ENCODE data around the gene DRG2. TPM values are rescaled to one million over a fixed set of nuclear protein-coding genes. Genes with fewer than 3 reads are reported as not detected.

The DRG2 gene
- total RNA-seq (2012; rRNA removed) (35.6 and 43.6 TPM in 2 replicates), polyA plus RNA-seq (2012; rRNA removed) (41.3 and 45.1 TPM in 2 replicates), Bru-seq, nascent RNA (percentile 70 among the genes with signal in this experiment), BruChase-seq, experiment 1, labeled RNA remaining after a 6-hour chase (percentile 67 among the genes with signal in this experiment), BruChase-seq, experiment 2, labeled RNA remaining after a 2-hour chase (percentile 69 among the genes with signal in this experiment)
- 28.2 and 37.1 TPM in 2 replicates for polyA plus RNA-seq (2012; cell fraction: cytosol; rRNA removed)
- 83.0 and 131 TPM in 2 replicates for polyA plus RNA-seq (2012; cell fraction: nucleus; rRNA removed; ENCODE audit: low replicate concordance)
- long read RNA-seq, transcript DRG2-201 (13 exons, 1,964 nt) = major isoform, 30 of 49 reads
- long read RNA-seq, partial matches to known transcripts = 5 of 49 reads
- long read RNA-seq, other reads (novel, unspliced or antisense) = 12 of 49 reads

- H2BK20ac ChIP-seq (ENCODE audit: low read depth, low read length) = no peak within 1 kb of the TSS
- no peaks in the 10 kb centered on the region for H3K27me3 ChIP-seq (ENCODE audit: control insufficient read depth, insufficient read depth, low read length)
- H4K20me1 ChIP-seq (ENCODE audit: insufficient read depth, low read length) = peaks cover 7% of the 10 kb centered on the region; the same call in 1 of the 2 replicates
- peak; percentile 89 for DNase-seq
- peak within 1 kb of the TSS; percentile 95 for H4K5ac ChIP-seq (ENCODE audit: low read depth, low read length)
- BruUV-seq (replicated peaks) = no TSS peak
- peak within 1 kb of the TSS; percentile 95 for H4K91ac ChIP-seq (ENCODE audit: insufficient read depth, low read depth, low read length)
- H2AK5ac ChIP-seq (ENCODE audit: low read depth, low read length) = peak within 1 kb of the TSS; percentile 93
- peaks cover 7% of the 10 kb centered on the region for H3K4me1 ChIP-seq (ENCODE audit: control insufficient read depth, insufficient read depth, low read length)
- peak within 1 kb of the TSS; percentile 86 for H3K4ac ChIP-seq (ENCODE audit: low read depth, low read length)
- H3K18ac ChIP-seq (ENCODE audit: low read depth, low read length) = peak within 1 kb of the TSS; percentile 69
- intact Hi-C loops (cut with micrococcal nuclease) = no loop called here
- ChIA-PET POLR2A (ENCODE audit: unreplicated experiment) (no interaction called here), CTCF (no interaction called here)
- peak; percentile 98 for ATAC-seq (ENCODE audit: low read depth)
- H3K79me1 ChIP-seq (ENCODE audit: low read depth in 1 of 2, low read length in 2 of 2) = peaks cover 19 to 41% of the 10 kb centered on the region in 2 experiments
- H3K23ac ChIP-seq (ENCODE audit: low read depth, low read length) = peak within 1 kb of the TSS; percentile 86
- H4K8ac ChIP-seq (ENCODE audit: low read depth in 2 of 2, low read length in 2 of 2) = peak within 1 kb of the TSS; percentile 84 to 98
- H3K14ac ChIP-seq (replicated peaks; ENCODE audit: low read depth, low read length) = peak within 1 kb of the TSS; percentile 86
- H3K36me3 ChIP-seq (ENCODE audit: control insufficient read depth, insufficient read depth, low read length) = peaks cover 3% of the 10 kb centered on the region
- H3K56ac ChIP-seq (ENCODE audit: extremely low read depth, insufficient read depth, low read length) = peak within 1 kb of the TSS; percentile 52; the same call in 1 of the 2 replicates
- H2AFZ ChIP-seq (replicated peaks; ENCODE audit: low read length, poor library complexity) = peak within 1 kb of the TSS; percentile 92
- dilution Hi-C loops (cut with HindIII; ENCODE audit: low sequenced_read_pairs, unreplicated experiment) = no loop called here
- in situ Hi-C loops (cut with MboI; ENCODE audit: low sequenced_read_pairs) = no loop called here
- H2BK5ac ChIP-seq (ENCODE audit: low read depth, low read length, poor library complexity, severe bottlenecking) = peak within 1 kb of the TSS; percentile 57
- H3K4me2 ChIP-seq (ENCODE audit: low read depth, low read length) = peak within 1 kb of the TSS; percentile 96
- peak within 1 kb of the TSS; percentile 36; the same call in 1 of the 2 replicates for H2BK120ac ChIP-seq (ENCODE audit: low read depth, low read length)
- peak within 1 kb of the TSS; percentile 94 for H2AK9ac ChIP-seq (replicated peaks; ENCODE audit: low read depth, low read length, poor library complexity)
- peak within 1 kb of the TSS; percentile 78 for H3K4me3 ChIP-seq (ENCODE audit: insufficient read depth, low read depth, low read length)
- no peaks in the 10 kb centered on the region for H3K9me3 ChIP-seq (ENCODE audit: control insufficient read depth, insufficient read depth, low read length)
- H2BK15ac ChIP-seq (ENCODE audit: low read depth, low read length) = no peak within 1 kb of the TSS
- peak within 1 kb of the TSS; percentile 73 for H3K9ac ChIP-seq (ENCODE audit: low read depth, low read length)
- peaks cover 8% of the 10 kb centered on the region; the same call in 1 of the 2 replicates for H3K9me1 ChIP-seq (ENCODE audit: insufficient read depth, low read length)
- H3K27ac ChIP-seq (ENCODE audit: insufficient read depth, low read length) = peak within 1 kb of the TSS; percentile 52
- 1% methylated on average over 27 of the region's 52 CpGs; no CpG with 5 or more reads in 1 of the 2 experiments for WGBS, 2 experiments (ENCODE audit: extremely low coverage in 2 of 2, insufficient read length in 1 of 2)
- TF ChIP-seq USF2 (IDR thresholded peaks at IDR 0.05; ENCODE audit: low read depth, low read length) = no peak
- TF ChIP-seq NFE2L2 (IDR thresholded peaks at IDR 0.05; ENCODE audit: low read depth, low read length) = peak; percentile 15; the same call in 1 of the 2 replicates
- TF ChIP-seq RCOR1 (IDR thresholded peaks at IDR 0.05; ENCODE audit: insufficient replicate concordance, low read length) = peak; percentile 98
- peak; percentile 25 for TF ChIP-seq SMC3 (IDR thresholded peaks at IDR 0.05; ENCODE audit: low read depth, low read length)
- peak; percentile 93 for TF ChIP-seq MXI1 (IDR thresholded peaks at IDR 0.05; ENCODE audit: borderline replicate concordance, low read depth, low read length)
- no peak for TF ChIP-seq CEBPB (IDR thresholded peaks at IDR 0.05; ENCODE audit: low read depth, low read length)
- no peak for TF ChIP-seq ELK1 (IDR thresholded peaks at IDR 0.05; ENCODE audit: borderline replicate concordance, low read depth, low read length)
- peak; percentile 29; the same call in 1 of the 2 replicates for TF ChIP-seq RAD21 (IDR thresholded peaks at IDR 0.05; ENCODE audit: low read length)
- TF ChIP-seq RFX5 (IDR thresholded peaks at IDR 0.05; ENCODE audit: low read depth, low read length) = no peak
- TF ChIP-seq CTCF (conservative IDR thresholded peaks at IDR 0.05; ENCODE audit: low read depth, low read length) = 0 out of 2 replicates have a peak, but pooled peaks have one; percentile 23
Measured at GRCh38 chr17:18087610-18088491, at the start of gene DRG2. DRG2 (plus strand) TSS chr17:18087948; CDS start chr17:18088024, 76 bp downstream.

Data from IMR-90 (cell line).